ENCODE results near the gene EME2.

DNA sequence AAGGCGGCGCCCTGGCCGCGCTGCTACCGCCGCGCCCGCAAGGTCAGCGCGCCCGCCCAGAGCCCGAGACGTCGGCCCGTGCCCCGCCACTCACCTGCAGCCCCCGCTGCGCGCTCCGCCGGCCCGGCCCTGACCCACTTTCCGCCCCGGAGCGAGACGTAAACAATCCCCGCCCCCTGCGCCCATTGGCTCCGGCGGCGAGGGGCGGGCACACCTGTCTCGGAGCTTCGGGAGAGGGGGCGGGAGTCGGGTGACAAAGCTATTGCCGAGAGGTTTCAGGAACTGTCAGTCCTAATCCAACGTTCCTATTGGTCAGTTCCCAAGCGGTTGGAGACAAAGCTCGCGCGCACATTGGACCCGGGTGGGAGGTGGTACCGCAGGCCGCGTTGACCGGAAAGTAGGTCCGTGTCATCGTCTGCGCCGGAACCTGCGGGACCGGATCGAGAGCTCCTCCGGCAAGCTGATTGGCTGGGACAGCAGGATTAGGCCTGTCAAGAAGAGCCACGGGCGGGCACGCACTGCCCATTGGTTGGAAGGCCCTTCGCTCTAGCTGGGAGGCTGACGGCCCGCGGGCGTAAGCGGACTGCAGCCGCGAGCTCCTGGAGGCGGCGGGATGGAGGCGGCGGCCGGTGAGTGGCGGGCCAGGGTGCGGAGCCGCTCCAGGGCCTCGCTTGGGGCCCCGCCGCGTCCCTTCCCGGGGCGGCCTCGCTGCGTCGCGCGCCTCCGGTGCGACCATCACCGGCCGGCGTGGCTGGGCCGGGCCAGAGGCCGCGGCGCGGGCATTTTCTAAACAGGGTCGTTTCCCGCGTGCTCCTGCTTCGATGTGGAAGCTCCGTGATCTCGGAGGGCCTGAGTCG is 10.0 kb downstream of the EME2 start, which contains the start of the genes NUBP2 and SPSB3:
- TF ChIP-seq, protein P1, sequence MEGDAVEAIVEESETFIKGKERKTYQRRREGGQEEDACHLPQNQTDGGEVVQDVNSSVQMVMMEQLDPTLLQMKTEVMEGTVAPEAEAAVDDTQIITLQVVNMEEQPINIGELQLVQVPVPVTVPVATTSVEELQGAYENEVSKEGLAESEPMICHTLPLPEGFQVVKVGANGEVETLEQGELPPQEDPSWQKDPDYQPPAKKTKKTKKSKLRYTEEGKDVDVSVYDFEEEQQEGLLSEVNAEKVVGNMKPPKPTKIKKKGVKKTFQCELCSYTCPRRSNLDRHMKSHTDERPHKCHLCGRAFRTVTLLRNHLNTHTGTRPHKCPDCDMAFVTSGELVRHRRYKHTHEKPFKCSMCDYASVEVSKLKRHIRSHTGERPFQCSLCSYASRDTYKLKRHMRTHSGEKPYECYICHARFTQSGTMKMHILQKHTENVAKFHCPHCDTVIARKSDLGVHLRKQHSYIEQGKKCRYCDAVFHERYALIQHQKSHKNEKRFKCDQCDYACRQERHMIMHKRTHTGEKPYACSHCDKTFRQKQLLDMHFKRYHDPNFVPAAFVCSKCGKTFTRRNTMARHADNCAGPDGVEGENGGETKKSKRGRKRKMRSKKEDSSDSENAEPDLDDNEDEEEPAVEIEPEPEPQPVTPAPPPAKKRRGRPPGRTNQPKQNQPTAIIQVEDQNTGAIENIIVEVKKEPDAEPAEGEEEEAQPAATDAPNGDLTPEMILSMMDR (IDR thresholded peaks at IDR 0.05 in 2 of 3, conservative IDR thresholded peaks at IDR 0.05 in 1 of 3; ENCODE audit: borderline replicate concordance in 1 of 3, insufficient read depth in 1 of 3, low read depth in 2 of 3, low read length in 2 of 3): no peak; a peak in 1 of 6 replicates
- peak; percentile 57; the same call in 1 of the 2 replicates for TF ChIP-seq POLR2AphosphoS5 (IDR thresholded peaks at IDR 0.05; ENCODE audit: low read depth, low read length)
- no peak for TF ChIP-seq TCF7L2 (IDR thresholded peaks at IDR 0.05; ENCODE audit: borderline replicate concordance, extremely low read depth, insufficient read depth, insufficient read length)
- no peak for TF ChIP-seq EZH2phosphoT487 (IDR thresholded peaks at IDR 0.05; ENCODE audit: borderline replicate concordance)
- no peak for TF ChIP-seq FOSL1 (IDR thresholded peaks at IDR 0.05; ENCODE audit: low read depth)
- no peak for TF ChIP-seq CEBPB (IDR thresholded peaks at IDR 0.05; ENCODE audit: low read depth)
- TF ChIP-seq, protein P2, sequence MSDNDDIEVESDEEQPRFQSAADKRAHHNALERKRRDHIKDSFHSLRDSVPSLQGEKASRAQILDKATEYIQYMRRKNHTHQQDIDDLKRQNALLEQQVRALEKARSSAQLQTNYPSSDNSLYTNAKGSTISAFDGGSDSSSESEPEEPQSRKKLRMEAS (IDR thresholded peaks at IDR 0.05): peak; percentile 72; the same call in 1 of the 2 replicates
- TF ChIP-seq ZNF274 (IDR thresholded peaks at IDR 0.05; ENCODE audit: low read depth, low read length): no peak
